K562 (cell line): ENCODE measurements around the gene SPOCK3. TPM values are rescaled to one million over a fixed set of nuclear protein-coding genes. Genes with fewer than 3 reads are reported as not detected.

ENCODE experiments used
- C11orf30 ChIP-seq: fragments of 450-650 bp; IDR thresholded peaks from 2 replicates; pipeline ENCODE4 v1.6.1; 2016; ENCODE audit warnings: low read depth, mild to moderate bottlenecking
- CREB1 ChIP-seq, 2 experiments: sonication (generic) in 1 of 2; formaldehyde crosslinking in 1 of 2; IDR thresholded peaks; 2 replicates each; pipeline versions ENCODE4 v1.6.1 to v1.8.0; 2012 to 2022; ENCODE audit warnings: inconsistent platforms in 1 of 2, mild to moderate bottlenecking in 1 of 2, missing genetic modification reagents in 1 of 2, moderate library complexity in 1 of 2
- KAT2B ChIP-seq: IDR thresholded peaks from one replicate; pipeline ENCODE4 v1.6.1; 2012; ENCODE audit warnings: low read depth, mild to moderate bottlenecking, control low read depth, inconsistent platforms, low read length, moderate library complexity
- NR0B1 ChIP-seq: fragments of 450-650 bp; IDR thresholded peaks from one replicate; pipeline ENCODE4 v1.6.1; 2018; ENCODE audit warnings: mild to moderate bottlenecking, moderate library complexity; ENCODE audit not compliant: partially characterized antibody
- ZBTB11 ChIP-seq, 3 experiments: fragments of 200-800 bp in 1 of 3; fragments of 250-450 bp in 1 of 3; fragments of 450-650 bp in 1 of 3; sonication (Bioruptor Pico) in 1 of 3; sonication (Bioruptor generic) in 1 of 3; formaldehyde crosslinking in 1 of 3; IDR thresholded peaks; 2 replicates each; pipeline versions ENCODE4 v1.6.1 to v1.8.0; 2016 to 2022; ENCODE audit warnings: mild to moderate bottlenecking in 2 of 3, missing genetic modification characterization in 2 of 3, missing compliant biosample characterization in 1 of 3, moderate library complexity in 1 of 3
- ZNF589 ChIP-seq: fragments of 200-800 bp; sonication (Bioruptor generic); IDR thresholded peaks from 2 replicates; pipeline ENCODE4 v1.6.1; 2016; ENCODE audit warnings: low read depth, missing genetic modification characterization, missing compliant biosample characterization
- ZNF830 ChIP-seq: fragments of 250-450 bp; sonication (Bioruptor Pico); IDR thresholded peaks from 2 replicates; pipeline ENCODE4 v1.5.0; 2021; ENCODE audit warnings: mild to moderate bottlenecking
- polyA plus RNA-seq, 8 experiments: library from polyadenylated mRNA; depleted of rRNA in 4 of 8; stranded (reverse) in 5 of 8; unstranded in 3 of 8; fragments of >200 nt; fragmentation: Nextera tagmentation in 2 of 8; fragmentation: Illumina TruSeq in 1 of 8; extraction: Ambion mirVana in 2 of 8; extraction: Trizol in 1 of 8; gene quantifications; 2 replicates each; pipeline versions ENCODE4 v1.2.1 to v1.2.3, GENCODE V29; 2011 to 2014; ENCODE audit warnings: inconsistent platforms in 1 of 8, missing spikeins in 1 of 8
- total RNA-seq, 7 experiments: library from RNA; depleted of rRNA in 6 of 7; stranded (reverse); fragments of >200 nt in 6 of 7; fragmentation: Illumina TruSeq in 2 of 7; extraction: Trizol in 2 of 7; gene quantifications; 2 replicates each; pipeline versions ENCODE4 v1.2.1 to v1.2.3, GENCODE V29; 2011 to 2021; ENCODE audit warnings: low replicate concordance in 1 of 7

Gene SPOCK3
- total and polyA plus RNA-seq, 9 of the 15 experiments (the other 6 are each of a cell fraction or from before 2014, with no cell fraction given) = not detected

DNA sequence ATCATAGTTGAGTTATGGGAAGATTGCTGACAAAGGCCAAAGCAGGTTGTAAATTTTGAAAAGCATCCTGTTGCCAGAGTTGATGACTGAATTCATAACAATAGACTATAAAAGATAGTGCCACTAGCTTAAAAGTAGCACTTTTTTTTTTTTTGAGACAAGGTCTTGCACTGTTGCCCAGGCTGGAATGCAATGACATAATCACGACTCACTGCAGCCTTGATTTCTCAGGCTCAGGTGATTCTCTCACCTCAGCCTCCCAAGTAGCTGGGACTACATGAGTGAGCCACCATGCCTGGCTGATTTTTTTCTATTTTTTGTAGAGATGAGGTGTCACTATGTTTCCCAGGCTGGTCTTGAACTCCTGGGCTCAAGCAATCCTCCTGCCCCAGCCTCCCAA lies 122.7 kb downstream of the SPOCK3 start (continued):
- TF ChIP-seq ZBTB11 (CRISPR knock-in tag; IDR thresholded peaks at IDR 0.05) = no peak
- TF ChIP-seq KAT2B = no peak
- TF ChIP-seq NR0B1 = no peak
- TF ChIP-seq ZNF589 (CRISPR knock-in tag) = no peak
- no peak for TF ChIP-seq CREB1 (IDR thresholded peaks at IDR 0.05)
- no peak for TF ChIP-seq CREB1 (CRISPR knock-in tag; IDR thresholded peaks at IDR 0.05)
- TF ChIP-seq C11orf30 = no peak
- TF ChIP-seq ZNF830 (CRISPR knock-in tag) = no peak
